Loucy (cell line): ENCODE data around the gene SSB.

Source experiments
- EZH2phosphoT487 ChIP-seq: fragments of 200-600 bp; IDR thresholded peaks from 2 replicates; pipeline ENCODE4 v1.6.1; 2018; ENCODE audit warnings: antibody characterized with exemption, mild to moderate bottlenecking, moderate library complexity, borderline replicate concordance
- TF ChIP-seq, protein P1 (sequence below): fragments of 200-600 bp; sonication (generic); conservative IDR thresholded peaks from 2 replicates; pipeline ENCODE4 v1.5.1; 2014; ENCODE audit warnings: mild to moderate bottlenecking, antibody characterized with exemption, low read length

GRCh38 chr2:169775354-169775753, 23.3 kb upstream of the SSB start:
- TF ChIP-seq, protein P1, sequence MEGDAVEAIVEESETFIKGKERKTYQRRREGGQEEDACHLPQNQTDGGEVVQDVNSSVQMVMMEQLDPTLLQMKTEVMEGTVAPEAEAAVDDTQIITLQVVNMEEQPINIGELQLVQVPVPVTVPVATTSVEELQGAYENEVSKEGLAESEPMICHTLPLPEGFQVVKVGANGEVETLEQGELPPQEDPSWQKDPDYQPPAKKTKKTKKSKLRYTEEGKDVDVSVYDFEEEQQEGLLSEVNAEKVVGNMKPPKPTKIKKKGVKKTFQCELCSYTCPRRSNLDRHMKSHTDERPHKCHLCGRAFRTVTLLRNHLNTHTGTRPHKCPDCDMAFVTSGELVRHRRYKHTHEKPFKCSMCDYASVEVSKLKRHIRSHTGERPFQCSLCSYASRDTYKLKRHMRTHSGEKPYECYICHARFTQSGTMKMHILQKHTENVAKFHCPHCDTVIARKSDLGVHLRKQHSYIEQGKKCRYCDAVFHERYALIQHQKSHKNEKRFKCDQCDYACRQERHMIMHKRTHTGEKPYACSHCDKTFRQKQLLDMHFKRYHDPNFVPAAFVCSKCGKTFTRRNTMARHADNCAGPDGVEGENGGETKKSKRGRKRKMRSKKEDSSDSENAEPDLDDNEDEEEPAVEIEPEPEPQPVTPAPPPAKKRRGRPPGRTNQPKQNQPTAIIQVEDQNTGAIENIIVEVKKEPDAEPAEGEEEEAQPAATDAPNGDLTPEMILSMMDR = no peak
- no peak for TF ChIP-seq EZH2phosphoT487
